Liver (tissue), 9 donors: Measurements from ENCODE around the gene CTNNA2. TPM values are rescaled to one million over a fixed set of nuclear protein-coding genes. Genes with fewer than 3 reads are reported as not detected.

Source experiments
- DNase-seq: peaks from one replicate; pipeline ENCODE4 v3.0.0-alpha.2; 2017; ENCODE audit warnings: low spot score
- H3K27ac ChIP-seq, 2 donors: one replicate each; pipeline ENCODE4 v1.7.0; 2013; ENCODE audit warnings: inconsistent platforms in 2 of 2, low read length in 2 of 2, control low read depth in 1 of 2, low read depth in 1 of 2, mild to moderate bottlenecking in 1 of 2
- H3K27me3 ChIP-seq, 4 donors: one replicate each; pipeline versions ENCODE4 v1.6.1 to v1.7.0; 2013; ENCODE audit warnings: low read length in 3 of 4, inconsistent platforms in 1 of 4, mild to moderate bottlenecking in 1 of 4, moderate library complexity in 1 of 4; ENCODE audit not compliant: control insufficient read depth in 4 of 4, insufficient read depth in 4 of 4
- H3K36me3 ChIP-seq, 4 donors: one replicate each; pipeline versions ENCODE4 v1.6.1 to v1.7.0; 2013; ENCODE audit warnings: low read length in 3 of 4, mild to moderate bottlenecking in 3 of 4, low read depth in 1 of 4, moderate library complexity in 1 of 4; ENCODE audit not compliant: control insufficient read depth in 4 of 4, insufficient read depth in 3 of 4
- H3K4me1 ChIP-seq, 4 donors: one replicate each; pipeline versions ENCODE4 v1.6.1 to v1.7.0; 2013; ENCODE audit warnings: low read length in 3 of 4, mild to moderate bottlenecking in 3 of 4, moderate library complexity in 1 of 4; ENCODE audit not compliant: control insufficient read depth in 4 of 4, insufficient read depth in 4 of 4
- H3K4me3 ChIP-seq, 3 donors: one replicate each; pipeline versions ENCODE4 v1.6.1 to v1.7.0; 2013; ENCODE audit warnings: low read length in 3 of 3, control low read depth in 1 of 3, low read depth in 1 of 3, mild to moderate bottlenecking in 1 of 3
- H3K9ac ChIP-seq, 2 donors: one replicate each; pipeline ENCODE4 v1.7.0; 2013; ENCODE audit warnings: low read length in 2 of 2, mild to moderate bottlenecking in 2 of 2, moderate library complexity in 2 of 2, control low read depth in 1 of 2, low read depth in 1 of 2
- H3K9me3 ChIP-seq, 4 donors: one replicate each; pipeline versions ENCODE4 v1.6.1 to v1.7.0; 2013; ENCODE audit warnings: low read length in 3 of 4; ENCODE audit not compliant: control insufficient read depth in 4 of 4
- CTCF ChIP-seq: fragments of 150-350 bp; IDR thresholded peaks from 2 replicates; pipeline ENCODE4 v1.5.1; 2017; ENCODE audit warnings: improper control_type of control experiment, low read depth, low read length; ENCODE audit not compliant: missing input control
- EGR1 ChIP-seq, 2 donors: IDR thresholded peaks; 2 replicates each; pipeline ENCODE4 v1.6.1; 2016 to 2018; ENCODE audit warnings: antibody characterized with exemption in 2 of 2, low read depth in 2 of 2
- FOXA2 ChIP-seq: IDR thresholded peaks from 2 replicates; pipeline ENCODE4 v1.6.1; 2016; ENCODE audit warnings: antibody characterized with exemption
- GABPA ChIP-seq, 2 donors: IDR thresholded peaks in 1 of 2; conservative IDR thresholded peaks in 1 of 2; 2 replicates each; pipeline ENCODE4 v1.6.1; 2016; ENCODE audit warnings: antibody characterized with exemption in 2 of 2, mild to moderate bottlenecking in 1 of 2, moderate library complexity in 1 of 2
- HNF4A ChIP-seq, 2 donors: conservative IDR thresholded peaks; 2 replicates each; pipeline ENCODE4 v1.6.1; 2016; ENCODE audit warnings: antibody characterized with exemption in 2 of 2, mild to moderate bottlenecking in 2 of 2
- HNF4G ChIP-seq: IDR thresholded peaks from 2 replicates; pipeline ENCODE4 v1.6.1; 2016; ENCODE audit warnings: antibody characterized with exemption
- JUND ChIP-seq, 2 donors: IDR thresholded peaks; 2 replicates each; pipeline ENCODE4 v1.6.1; 2016; ENCODE audit warnings: antibody characterized with exemption in 2 of 2
- NR2F2 ChIP-seq: IDR thresholded peaks from 2 replicates; pipeline ENCODE4 v1.6.1; 2016; ENCODE audit warnings: antibody characterized with exemption
- SP1 ChIP-seq: IDR thresholded peaks from 2 replicates; pipeline ENCODE4 v1.6.1; 2018; ENCODE audit warnings: antibody characterized with exemption, mild to moderate bottlenecking
- TAF1 ChIP-seq: conservative IDR thresholded peaks from 2 replicates; pipeline ENCODE4 v1.6.1; 2016; ENCODE audit warnings: antibody characterized with exemption, mild to moderate bottlenecking
- YY1 ChIP-seq: IDR thresholded peaks from 2 replicates; pipeline ENCODE4 v1.6.1; 2016; ENCODE audit warnings: antibody characterized with exemption, mild to moderate bottlenecking
- WGBS: extraction: QIAGEN DNeasy Blood & Tissue Kit; methylation state at CpG from one replicate; pipeline ENCODE4 v1.1.7; 2013; 5-methylcytosine and 5-hydroxymethylcytosine counted together
- polyA plus RNA-seq, 2 donors: library from polyadenylated mRNA; stranded (reverse) in 1 of 2; unstranded in 1 of 2; fragments of 200-250 nt in 1 of 2; fragments of >200 nt in 1 of 2; fragmentation: Nextera tagmentation in 1 of 2; extraction: Ambion mirVana in 1 of 2; gene quantifications; one replicate each; pipeline versions ENCODE4 v1.2.1 to v1.2.3, GENCODE V29; 2013 to 2015
- total RNA-seq, 2 donors: library from RNA; depleted of rRNA; stranded (reverse); fragments of >200 nt; gene quantifications; one replicate each; pipeline ENCODE4 v1.2.3, GENCODE V29; 2014
- TF ChIP-seq, protein P1 (sequence below): IDR thresholded peaks from 2 replicates; pipeline ENCODE4 v1.6.1; 2016; ENCODE audit warnings: antibody characterized with exemption
- TF ChIP-seq, protein P2 (sequence below): IDR thresholded peaks from 2 replicates; pipeline ENCODE4 v1.6.1; 2016; ENCODE audit warnings: antibody characterized with exemption
- TF ChIP-seq, protein P3 (sequence below): IDR thresholded peaks from 2 replicates; pipeline ENCODE4 v1.6.1; 2016; ENCODE audit warnings: antibody characterized with exemption
- TF ChIP-seq, protein P4 (sequence below): IDR thresholded peaks from 2 replicates; pipeline ENCODE4 v1.6.1; 2016; ENCODE audit warnings: antibody characterized with exemption, mild to moderate bottlenecking
- donor health status: healthy.
- donor health status: healthy.
- donor health status: healthy.
- donor health status: healthy.
- donor health status: healthy.

The CTNNA2 gene
- total and polyA plus RNA-seq, 4 donors = 0.05 TPM; not detected in 3

GRCh38 chr2:80312282-80312839, 799.5 kb downstream of the CTNNA2 start:
- no peak for DNase-seq
- H3K9ac ChIP-seq = no peak overlapping the region
- H3K27me3 ChIP-seq = peaks cover 0 to 6% (median 2%) of the 10 kb centered on the region in 4 donors
- no peak overlapping the region for H3K27ac ChIP-seq
- no peak for TF ChIP-seq CTCF
- TF ChIP-seq, protein P1, sequence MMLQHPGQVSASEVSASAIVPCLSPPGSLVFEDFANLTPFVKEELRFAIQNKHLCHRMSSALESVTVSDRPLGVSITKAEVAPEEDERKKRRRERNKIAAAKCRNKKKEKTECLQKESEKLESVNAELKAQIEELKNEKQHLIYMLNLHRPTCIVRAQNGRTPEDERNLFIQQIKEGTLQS = no peak
- TF ChIP-seq FOXA2 = no peak
- 70% methylated on average over 5 of the region's 5 CpGs for whole genome bisulfite sequencing
- no peaks in the 10 kb centered on the region for H3K36me3 ChIP-seq
- H3K9me3 ChIP-seq = no peaks in the 10 kb centered on the region
- H3K4me1 ChIP-seq = no peaks in the 10 kb centered on the region
- H3K4me3 ChIP-seq = no peak overlapping the region

- H3K9me3 ChIP-seq = no peaks in the 10 kb centered on the region
- 12% methylated on average over 42 of the region's 42 CpGs for WGBS
- TF ChIP-seq CTCF (no peak), GABPA (IDR thresholded peaks at IDR 0.05 in 1 of 2, conservative IDR thresholded peaks at IDR 0.05 in 1 of 2) (no peak), SP1 (no peak), TAF1 (no peak), NR2F2 (no peak), YY1 (no peak), HNF4A (conservative IDR thresholded peaks at IDR 0.05) (no peak), JUND (IDR thresholded peaks at IDR 0.05) (no peak), HNF4G (no peak), EGR1 (IDR thresholded peaks at IDR 0.05; ENCODE audit: low read depth in 2 of 2) (no peak)
- TF ChIP-seq, protein P2, sequence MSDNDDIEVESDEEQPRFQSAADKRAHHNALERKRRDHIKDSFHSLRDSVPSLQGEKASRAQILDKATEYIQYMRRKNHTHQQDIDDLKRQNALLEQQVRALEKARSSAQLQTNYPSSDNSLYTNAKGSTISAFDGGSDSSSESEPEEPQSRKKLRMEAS = no peak
- TF ChIP-seq, protein P3, sequence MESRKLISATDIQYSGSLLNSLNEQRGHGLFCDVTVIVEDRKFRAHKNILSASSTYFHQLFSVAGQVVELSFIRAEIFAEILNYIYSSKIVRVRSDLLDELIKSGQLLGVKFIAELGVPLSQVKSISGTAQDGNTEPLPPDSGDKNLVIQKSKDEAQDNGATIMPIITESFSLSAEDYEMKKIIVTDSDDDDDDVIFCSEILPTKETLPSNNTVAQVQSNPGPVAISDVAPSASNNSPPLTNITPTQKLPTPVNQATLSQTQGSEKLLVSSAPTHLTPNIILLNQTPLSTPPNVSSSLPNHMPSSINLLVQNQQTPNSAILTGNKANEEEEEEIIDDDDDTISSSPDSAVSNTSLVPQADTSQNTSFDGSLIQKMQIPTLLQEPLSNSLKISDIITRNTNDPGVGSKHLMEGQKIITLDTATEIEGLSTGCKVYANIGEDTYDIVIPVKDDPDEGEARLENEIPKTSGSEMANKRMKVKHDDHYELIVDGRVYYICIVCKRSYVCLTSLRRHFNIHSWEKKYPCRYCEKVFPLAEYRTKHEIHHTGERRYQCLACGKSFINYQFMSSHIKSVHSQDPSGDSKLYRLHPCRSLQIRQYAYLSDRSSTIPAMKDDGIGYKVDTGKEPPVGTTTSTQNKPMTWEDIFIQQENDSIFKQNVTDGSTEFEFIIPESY = no peak
- TF ChIP-seq, protein P1 = no peak
- TF ChIP-seq, protein P4, sequence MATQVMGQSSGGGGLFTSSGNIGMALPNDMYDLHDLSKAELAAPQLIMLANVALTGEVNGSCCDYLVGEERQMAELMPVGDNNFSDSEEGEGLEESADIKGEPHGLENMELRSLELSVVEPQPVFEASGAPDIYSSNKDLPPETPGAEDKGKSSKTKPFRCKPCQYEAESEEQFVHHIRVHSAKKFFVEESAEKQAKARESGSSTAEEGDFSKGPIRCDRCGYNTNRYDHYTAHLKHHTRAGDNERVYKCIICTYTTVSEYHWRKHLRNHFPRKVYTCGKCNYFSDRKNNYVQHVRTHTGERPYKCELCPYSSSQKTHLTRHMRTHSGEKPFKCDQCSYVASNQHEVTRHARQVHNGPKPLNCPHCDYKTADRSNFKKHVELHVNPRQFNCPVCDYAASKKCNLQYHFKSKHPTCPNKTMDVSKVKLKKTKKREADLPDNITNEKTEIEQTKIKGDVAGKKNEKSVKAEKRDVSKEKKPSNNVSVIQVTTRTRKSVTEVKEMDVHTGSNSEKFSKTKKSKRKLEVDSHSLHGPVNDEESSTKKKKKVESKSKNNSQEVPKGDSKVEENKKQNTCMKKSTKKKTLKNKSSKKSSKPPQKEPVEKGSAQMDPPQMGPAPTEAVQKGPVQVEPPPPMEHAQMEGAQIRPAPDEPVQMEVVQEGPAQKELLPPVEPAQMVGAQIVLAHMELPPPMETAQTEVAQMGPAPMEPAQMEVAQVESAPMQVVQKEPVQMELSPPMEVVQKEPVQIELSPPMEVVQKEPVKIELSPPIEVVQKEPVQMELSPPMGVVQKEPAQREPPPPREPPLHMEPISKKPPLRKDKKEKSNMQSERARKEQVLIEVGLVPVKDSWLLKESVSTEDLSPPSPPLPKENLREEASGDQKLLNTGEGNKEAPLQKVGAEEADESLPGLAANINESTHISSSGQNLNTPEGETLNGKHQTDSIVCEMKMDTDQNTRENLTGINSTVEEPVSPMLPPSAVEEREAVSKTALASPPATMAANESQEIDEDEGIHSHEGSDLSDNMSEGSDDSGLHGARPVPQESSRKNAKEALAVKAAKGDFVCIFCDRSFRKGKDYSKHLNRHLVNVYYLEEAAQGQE = no peak
- no peaks in the 10 kb centered on the region for H3K4me1 ChIP-seq
- H3K27me3 ChIP-seq = peaks cover 0 to 9% (median 0%) of the 10 kb centered on the region in 4 donors
- no peaks in the 10 kb centered on the region for H3K36me3 ChIP-seq
- DNase-seq = no peak
- no peak overlapping the region for H3K27ac ChIP-seq
- no peak overlapping the region for H3K4me3 ChIP-seq
- no peak overlapping the region for H3K9ac ChIP-seq
These were observed 809.6 kb downstream of the CTNNA2 start for GRCh38 chr2:80322311-80322920.
